Activated T-cell treated with anti-CD3 and anti-CD28 coated beads for 24 hours (primary cell): ENCODE results near the gene PHTF1.
"Not testable (repeated sequence)": the region's sequence is repeated elsewhere in the genome, so short reads cannot be mapped to it uniquely, and the experiment has no call there.

ENCODE experiments used
- DNase-seq: peaks from one replicate; pipeline ENCODE4 v3.0.0-alpha.2; 2020; ENCODE audit warnings: low read depth

PHTF1 gene

GRCh38 chr1:113718621-113719020, 40.7 kb downstream of the PHTF1 start:
- DNase-seq = not testable (repeated sequence)

GRCh38 chr1:113717506-113717905, 41.8 kb downstream of the PHTF1 start:
- not testable (repeated sequence) for DNase-seq

GRCh38 chr1:113714606-113715269, 44.5 kb downstream of the PHTF1 start:
- DNase-seq = no peak

- DNase-seq = no peak
Measured at GRCh38 chr1:113701429-113701828, 57.9 kb downstream of the PHTF1 start.

- DNase-seq = no peak
Measured at GRCh38 chr1:113694910-113695309, 64.4 kb downstream of the PHTF1 start.

- DNase-seq = no peak
Measured at GRCh38 chr1:113692824-113693431, 66.4 kb downstream of the PHTF1 start.

GRCh38 chr1:113692342-113692741, 66.9 kb downstream of the PHTF1 start:
- DNase-seq = no peak

GRCh38 chr1:113691184-113691583, 68.1 kb downstream of the PHTF1 start:
- no peak for DNase-seq

GRCh38 chr1:113686891-113687618, 72.2 kb downstream of the PHTF1 start:
- DNase-seq = no peak

GRCh38 chr1:113684153-113684541, 75.1 kb downstream of the PHTF1 start:
- no peak for DNase-seq

GRCh38 chr1:113683384-113684152, 75.7 kb downstream of the PHTF1 start:
- DNase-seq = no peak

- DNase-seq = no peak
Measured at GRCh38 chr1:113681596-113682337, 77.5 kb downstream of the PHTF1 start.

GRCh38 chr1:113678159-113678469, 81.2 kb downstream of the PHTF1 start:
- no peak for DNase-seq

- DNase-seq = no peak
Measured at GRCh38 chr1:113677250-113678158, 81.8 kb downstream of the PHTF1 start.

GRCh38 chr1:113676524-113676923, 82.8 kb downstream of the PHTF1 start:
- DNase-seq = no peak

GRCh38 chr1:113675302-113675701, 84.0 kb downstream of the PHTF1 start:
- no peak for DNase-seq

- DNase-seq = no peak
Measured at GRCh38 chr1:113674591-113674990, 84.7 kb downstream of the PHTF1 start.

GRCh38 chr1:113672491-113672890, 86.8 kb downstream of the PHTF1 start:
- DNase-seq = no peak

- DNase-seq = no peak
Measured at GRCh38 chr1:113670650-113671049, 88.6 kb downstream of the PHTF1 start.

- no peak for DNase-seq
Measured at GRCh38 chr1:113669988-113670387, 89.3 kb downstream of the PHTF1 start.

- DNase-seq = no peak
Measured at GRCh38 chr1:113666126-113666525, 93.2 kb downstream of the PHTF1 start.
